Panc1 (cell line): ENCODE data around the gene DYNC1LI1. TPM values are rescaled to one million over a fixed set of nuclear protein-coding genes. Genes with fewer than 3 reads are reported as not detected.
A peak's percentile ranks its signal among the peaks of the same experiment; 100 is the strongest.

Experiments used
- ATAC-seq: fragments of 200-7000 bp; cut with Tn5 transposase; 2 replicates; pipeline ENCODE4 v1.9.1; 2020; ENCODE audit warnings: mild to moderate bottlenecking, moderate library complexity
- BruUV-seq: library from RNA; stranded (reverse); fragments of 400-500 nt; replicated peaks from 2 replicates; lab custom pipeline; 2021; lab: Mats Ljungman, UMichigan
- CTCF ChIA-PET: fragments of 300-600 bp; sonication (Branson Sonifier 250); formaldehyde crosslinking; loops from one replicate; lab custom pipeline; 2022; ENCODE audit warnings: antibody characterized with exemption; lab: Charles Lee
- POLR2A ChIA-PET: fragments of 300-600 bp; sonication (Branson Sonifier 250); formaldehyde crosslinking; loops from one replicate; lab custom pipeline; 2022; ENCODE audit warnings: antibody characterized with exemption; lab: Charles Lee
- DNase-seq: peaks from one replicate; pipeline ENCODE4 v3.0.0-alpha.2; 2010; ENCODE audit warnings: low read depth, low spot score
- H3K27ac ChIP-seq: 2 replicates; pipeline ENCODE4 v1.5.1; 2011; ENCODE audit warnings: mild to moderate bottlenecking, low read length, inconsistent platforms
- H3K27me3 ChIP-seq: fragments of 200-500 bp; sonication (Bioruptor generic); 2 replicates; pipeline ENCODE4 v1.6.0; 2014; ENCODE audit warnings: low read length, inconsistent platforms; ENCODE audit not compliant: control insufficient read depth, insufficient read depth
- H3K36me3 ChIP-seq: fragments of 200-500 bp; sonication (Bioruptor generic); 2 replicates; pipeline ENCODE4 v1.5.1; 2014; ENCODE audit warnings: inconsistent platforms, mild to moderate bottlenecking, low read length, moderate library complexity; ENCODE audit not compliant: control insufficient read depth, insufficient read depth
- H3K4me1 ChIP-seq: 2 replicates; pipeline ENCODE4 v1.5.1; 2011; ENCODE audit warnings: inconsistent platforms, mild to moderate bottlenecking, low read length, moderate library complexity; ENCODE audit not compliant: control insufficient read depth, insufficient read depth
- H3K4me3 ChIP-seq, 2 experiments: 2 replicates each; pipeline ENCODE4 v1.5.1; 2011 to 2012; ENCODE audit warnings: low read depth in 2 of 2, low read length in 2 of 2, mild to moderate bottlenecking in 2 of 2, inconsistent platforms in 1 of 2, moderate library complexity in 1 of 2
- H3K9me3 ChIP-seq: fragments of 200-500 bp; sonication (Bioruptor generic); 2 replicates; pipeline ENCODE4 v1.5.1; 2014; ENCODE audit warnings: low read depth, mild to moderate bottlenecking, inconsistent platforms, low read length, moderate library complexity; ENCODE audit not compliant: control insufficient read depth, insufficient read depth
- CTCF ChIP-seq: fragments of 450-650 bp; IDR thresholded peaks from 2 replicates; pipeline ENCODE4 v1.5.1; 2017; ENCODE audit warnings: mild to moderate bottlenecking
- POLR2AphosphoS5 ChIP-seq: IDR thresholded peaks from 2 replicates; pipeline ENCODE4 v1.6.1; 2012; ENCODE audit warnings: mild to moderate bottlenecking, low read depth, low read length, moderate library complexity
- REST ChIP-seq, 2 experiments: IDR thresholded peaks; 2 replicates each; pipeline ENCODE4 v1.6.1; 2011 to 2012; ENCODE audit warnings: low read depth in 2 of 2, control low read depth in 1 of 2, low read length in 1 of 2, mild to moderate bottlenecking in 1 of 2, moderate library complexity in 1 of 2; ENCODE audit not compliant: insufficient read depth in 1 of 2
- SIN3A ChIP-seq: IDR thresholded peaks from 2 replicates; pipeline ENCODE4 v1.6.1; 2012; ENCODE audit warnings: low read depth, mild to moderate bottlenecking, low read length, moderate library complexity, borderline replicate concordance; ENCODE audit not compliant: insufficient read depth
- TCF7L2 ChIP-seq: IDR thresholded peaks from 2 replicates; pipeline ENCODE4 v1.6.1; 2011; ENCODE audit warnings: mild to moderate bottlenecking, low read depth, low read length, inconsistent platforms
- in situ Hi-C: cut with HindIII; loops from 2 replicates; pipeline ENCODE4 v1.10.0; 2016; ENCODE audit warnings: low sequenced_read_pairs, low pct_unique_long_range_greater_than_20kb
- intact Hi-C: fragments of 100-400 bp; cut with micrococcal nuclease; formaldehyde crosslinking; loops from one replicate; pipeline ENCODE4 v1.10.0; 2022; ENCODE audit not compliant: unreplicated experiment
- total RNA-seq: library from RNA; stranded (reverse); gene quantifications from one replicate; pipeline ENCODE4 v1.2.1, GENCODE V29; 2021; ENCODE audit not compliant: unreplicated experiment

The DYNC1LI1 gene
- total RNA-seq, 1 experiment from 2014 or later = 30.5 TPM

- TF ChIP-seq POLR2AphosphoS5 (no peak), TCF7L2 (no peak), SIN3A (no peak)
- Histone ChIP-seq H3K4me3 (no peak overlapping the region), H3K9me3 (no peaks in the 10 kb centered on the region), H3K36me3 (peaks cover 1% of the 10 kb centered on the region; the same call in 1 of the 2 replicates), H3K27me3 (no peaks in the 10 kb centered on the region), H3K4me1 (peaks cover 20% of the 10 kb centered on the region; the same call in 1 of the 2 replicates), H3K27ac (no peak overlapping the region)
- no peak for DNase-seq
- POLR2A ChIA-PET = no interaction called here
- BruUV-seq = no TSS peak
- in situ Hi-C loops (no loop called here), intact Hi-C loops (no loop called here)
- no peak for ATAC-seq
- CTCF ChIA-PET = no interaction called here
Observed at GRCh38 chr3:32495609-32496008, 75.0 kb downstream of the DYNC1LI1 start.

GRCh38 chr3:32495085-32495484 is 75.6 kb downstream of the DYNC1LI1 start:
- Histone ChIP-seq H3K4me1 (peaks cover 15% of the 10 kb centered on the region; the same call in 1 of the 2 replicates), H3K36me3 (peaks cover 2% of the 10 kb centered on the region; the same call in 1 of the 2 replicates), H3K27ac (no peak overlapping the region), H3K9me3 (no peaks in the 10 kb centered on the region), H3K4me3 (no peak overlapping the region), H3K27me3 (no peaks in the 10 kb centered on the region)
- intact Hi-C loops = no loop called here
- DNase-seq = no peak
- no peak for TF ChIP-seq SIN3A
- no peak for TF ChIP-seq REST (IDR thresholded peaks at IDR 0.05; ENCODE audit: insufficient read depth in 1 of 2, low read depth in 2 of 2, low read length in 1 of 2)
- in situ Hi-C loops = no loop called here
- ATAC-seq = no peak
- ChIA-PET CTCF (no interaction called here), POLR2A (no interaction called here)
- no TSS peak for BruUV-seq

GRCh38 chr3:32493437-32494414 is 76.9 kb downstream of the DYNC1LI1 start:
- H3K27me3 ChIP-seq = no peaks in the 10 kb centered on the region
- no peak for DNase-seq
- TF ChIP-seq POLR2AphosphoS5 (no peak), REST (IDR thresholded peaks at IDR 0.05; ENCODE audit: insufficient read depth in 1 of 2, low read depth in 2 of 2, low read length in 1 of 2) (no peak), SIN3A (no peak), CTCF (no peak), TCF7L2 (no peak)
- no TSS peak for BruUV-seq
- peaks cover 2% of the 10 kb centered on the region; the same call in 1 of the 2 replicates for H3K36me3 ChIP-seq
- ChIA-PET POLR2A (no interaction called here), CTCF (no interaction called here)
- in situ Hi-C loops (no loop called here), intact Hi-C loops (no loop called here)
- no peak overlapping the region for H3K4me3 ChIP-seq
- no peaks in the 10 kb centered on the region for H3K9me3 ChIP-seq
- H3K4me1 ChIP-seq = peaks cover 11% of the 10 kb centered on the region; the same call in 1 of the 2 replicates
- ATAC-seq = peak; percentile 30; the same call in 1 of the 2 replicates
- no peak overlapping the region for H3K27ac ChIP-seq
